Measurements from ENCODE around the gene TUT7. TPM values are rescaled to one million over a fixed set of nuclear protein-coding genes. Genes with fewer than 3 reads are reported as not detected.
A peak's percentile ranks its signal among the peaks of the same experiment; 100 is the strongest.
"Not testable (repeated sequence)": the region's sequence is repeated elsewhere in the genome, so short reads cannot be mapped to it uniquely, and the experiment has no call there.

The TUT7 gene, protein sequence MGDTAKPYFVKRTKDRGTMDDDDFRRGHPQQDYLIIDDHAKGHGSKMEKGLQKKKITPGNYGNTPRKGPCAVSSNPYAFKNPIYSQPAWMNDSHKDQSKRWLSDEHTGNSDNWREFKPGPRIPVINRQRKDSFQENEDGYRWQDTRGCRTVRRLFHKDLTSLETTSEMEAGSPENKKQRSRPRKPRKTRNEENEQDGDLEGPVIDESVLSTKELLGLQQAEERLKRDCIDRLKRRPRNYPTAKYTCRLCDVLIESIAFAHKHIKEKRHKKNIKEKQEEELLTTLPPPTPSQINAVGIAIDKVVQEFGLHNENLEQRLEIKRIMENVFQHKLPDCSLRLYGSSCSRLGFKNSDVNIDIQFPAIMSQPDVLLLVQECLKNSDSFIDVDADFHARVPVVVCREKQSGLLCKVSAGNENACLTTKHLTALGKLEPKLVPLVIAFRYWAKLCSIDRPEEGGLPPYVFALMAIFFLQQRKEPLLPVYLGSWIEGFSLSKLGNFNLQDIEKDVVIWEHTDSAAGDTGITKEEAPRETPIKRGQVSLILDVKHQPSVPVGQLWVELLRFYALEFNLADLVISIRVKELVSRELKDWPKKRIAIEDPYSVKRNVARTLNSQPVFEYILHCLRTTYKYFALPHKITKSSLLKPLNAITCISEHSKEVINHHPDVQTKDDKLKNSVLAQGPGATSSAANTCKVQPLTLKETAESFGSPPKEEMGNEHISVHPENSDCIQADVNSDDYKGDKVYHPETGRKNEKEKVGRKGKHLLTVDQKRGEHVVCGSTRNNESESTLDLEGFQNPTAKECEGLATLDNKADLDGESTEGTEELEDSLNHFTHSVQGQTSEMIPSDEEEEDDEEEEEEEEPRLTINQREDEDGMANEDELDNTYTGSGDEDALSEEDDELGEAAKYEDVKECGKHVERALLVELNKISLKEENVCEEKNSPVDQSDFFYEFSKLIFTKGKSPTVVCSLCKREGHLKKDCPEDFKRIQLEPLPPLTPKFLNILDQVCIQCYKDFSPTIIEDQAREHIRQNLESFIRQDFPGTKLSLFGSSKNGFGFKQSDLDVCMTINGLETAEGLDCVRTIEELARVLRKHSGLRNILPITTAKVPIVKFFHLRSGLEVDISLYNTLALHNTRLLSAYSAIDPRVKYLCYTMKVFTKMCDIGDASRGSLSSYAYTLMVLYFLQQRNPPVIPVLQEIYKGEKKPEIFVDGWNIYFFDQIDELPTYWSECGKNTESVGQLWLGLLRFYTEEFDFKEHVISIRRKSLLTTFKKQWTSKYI (N-terminal part only)
- total RNA-seq (10 to 100 TPM in 4 of 6 donors, 1 to 10 TPM in 2; 9.8 to 26.2 (median 13.5) TPM), polyA plus RNA-seq (10 to 100 TPM in 1 of 2 donors, 1 to 10 TPM in 1; 9.8 to 12.1 TPM)

DNA sequence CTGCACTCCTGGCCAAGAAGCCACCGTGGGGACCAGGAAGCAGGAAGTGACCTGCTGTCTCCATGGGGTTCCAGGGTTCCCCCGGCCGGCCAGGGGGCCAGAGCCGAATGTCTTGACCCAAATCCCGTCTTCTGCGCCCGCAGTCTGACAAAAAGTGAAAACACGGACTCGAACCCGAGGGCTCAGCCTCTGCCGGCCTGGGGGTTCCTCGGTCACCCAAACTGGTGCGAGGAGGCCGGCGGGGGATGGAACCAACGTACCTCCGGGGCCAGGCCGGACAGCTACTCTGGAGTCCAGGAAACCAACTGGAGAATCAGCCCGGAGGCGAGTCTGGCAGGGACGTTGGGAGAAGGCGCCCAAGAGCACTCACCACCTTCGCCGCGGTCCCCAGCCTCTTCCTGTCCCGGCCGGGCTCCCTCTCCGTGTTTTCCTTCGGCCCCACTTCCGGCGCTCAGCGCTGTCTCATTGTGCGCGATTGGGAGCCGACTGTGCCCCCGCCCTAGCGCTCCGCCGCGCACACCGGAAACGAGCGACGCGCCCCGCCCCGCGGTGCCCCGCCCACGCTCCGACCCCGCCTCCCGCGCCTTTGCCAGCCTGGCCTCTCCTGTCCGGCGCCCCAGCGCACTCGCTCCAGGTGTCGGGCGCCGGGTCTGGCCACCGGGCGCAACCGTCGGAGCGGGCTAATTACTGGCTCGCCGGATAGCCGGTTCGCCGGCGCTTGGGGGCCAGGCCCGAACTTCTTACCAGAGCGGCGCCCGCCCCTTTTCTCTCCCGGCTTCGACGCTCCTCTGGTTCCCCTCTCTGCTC lies at the start of gene TUT7:
Gene TUT7, minus strand, starts transcription at position 400 of the 807 bp plus-strand sequence. CDS start 1,211 bp downstream, outside the sequence.
- H3K4me1 ChIP-seq: peaks cover 0 to 42% (median 41%) of the 10 kb centered on the region in 3 donors
- peak within 1 kb of the TSS; percentile 48 to 99 (median 89) for H3K4me3 ChIP-seq
- FAIRE-seq (no peak), DNase-seq (peak; percentile 96 to 99 (median 98)), ATAC-seq (peak; percentile 93 to 97 (median 94))
- WGBS, 2 donors: 0% methylated on average over 74 to 79 of the region's 79 CpGs
- peak within 1 kb of the TSS; percentile 67 to 99 (median 95) for H3K27ac ChIP-seq
- no peak for TF ChIP-seq CTCF (IDR thresholded peaks at IDR 0.05)
- H3K9me3 ChIP-seq: no peaks in the 10 kb centered on the region
- intact Hi-C loops (cut with DNase I): no loop called here
- H3K36me3 ChIP-seq: no peaks in the 10 kb centered on the region
- no peaks in the 10 kb centered on the region for H3K27me3 ChIP-seq

GRCh38 chr9:86402591-86402990 lies 48.4 kb upstream of the TUT7 start:
- no peak for ATAC-seq
- 87 to 90% methylated on average over 3 of the region's 3 CpGs for WGBS, 2 donors

DNA sequence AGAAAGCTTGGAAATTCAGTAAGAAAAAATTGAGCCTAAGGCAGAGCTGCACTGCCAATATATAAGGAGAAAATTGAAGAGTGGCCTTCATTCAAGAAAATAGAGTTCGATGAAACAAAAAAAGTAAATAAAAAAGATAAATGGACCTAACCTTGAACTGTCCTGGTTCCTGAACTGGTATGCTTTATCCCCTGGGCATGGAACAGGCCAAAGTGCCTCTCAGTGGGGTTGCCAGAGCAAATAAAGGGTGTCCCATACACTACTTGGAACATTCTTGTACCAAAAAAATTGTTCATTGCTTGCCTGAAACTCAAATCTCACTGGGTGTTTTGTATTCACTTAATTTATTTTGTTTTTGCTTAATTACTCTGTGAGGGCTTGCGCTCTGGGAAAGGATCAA lies 42.2 kb upstream of the TUT7 start:
- Histone ChIP-seq H3K4me3 (no peak overlapping the region), H3K27ac (no peak overlapping the region), H3K36me3 (no peaks in the 10 kb centered on the region), H3K27me3 (no peaks in the 10 kb centered on the region), H3K9me3 (no peaks in the 10 kb centered on the region), H3K4me1 (peaks cover 0 to 12% (median 7%) of the 10 kb centered on the region in 3 donors)
- FAIRE-seq (no peak), ATAC-seq (peak in 2 of 4 donors; percentile 74 to 83), DNase-seq (no peak)
- intact Hi-C loops (cut with DNase I): no loop called here
- TF ChIP-seq CTCF (IDR thresholded peaks at IDR 0.05): no peak
- WGBS, 2 donors: 44 to 51% methylated on average over 2 of the region's 2 CpGs

More at GRCh38 chr9:86402591-86402990, 48.4 kb upstream of the TUT7 start:
- Histone ChIP-seq H3K36me3 (no peaks in the 10 kb centered on the region), H3K4me1 (peaks cover 30 to 32% (median 31%) of the 10 kb centered on the region in 3 donors), H3K27ac (no peak overlapping the region), H3K4me3 (no peak overlapping the region), H3K27me3 (no peaks in the 10 kb centered on the region), H3K9me3 (no peaks in the 10 kb centered on the region)
- no peak for TF ChIP-seq CTCF (IDR thresholded peaks at IDR 0.05)
- DNase-seq: no peak
- FAIRE-seq: no peak
- intact Hi-C loops (cut with DNase I): no loop called here

- intact Hi-C loops (cut with DNase I); H3K4me1 ChIP-seq; H3K27ac ChIP-seq; H3K9me3 ChIP-seq; H3K4me3 ChIP-seq; FAIRE-seq; DNase-seq; H3K27me3 ChIP-seq; ATAC-seq; H3K36me3 ChIP-seq: not testable (repeated sequence)
- 82 to 88% methylated on average over 4 of the region's 4 CpGs for WGBS, 2 donors
Observed at GRCh38 chr9:86390184-86390583, 36.0 kb upstream of the TUT7 start.

Data from pancreas (tissue), 10 donors.